ENCODE results near the gene C1QTNF2.

DNA sequence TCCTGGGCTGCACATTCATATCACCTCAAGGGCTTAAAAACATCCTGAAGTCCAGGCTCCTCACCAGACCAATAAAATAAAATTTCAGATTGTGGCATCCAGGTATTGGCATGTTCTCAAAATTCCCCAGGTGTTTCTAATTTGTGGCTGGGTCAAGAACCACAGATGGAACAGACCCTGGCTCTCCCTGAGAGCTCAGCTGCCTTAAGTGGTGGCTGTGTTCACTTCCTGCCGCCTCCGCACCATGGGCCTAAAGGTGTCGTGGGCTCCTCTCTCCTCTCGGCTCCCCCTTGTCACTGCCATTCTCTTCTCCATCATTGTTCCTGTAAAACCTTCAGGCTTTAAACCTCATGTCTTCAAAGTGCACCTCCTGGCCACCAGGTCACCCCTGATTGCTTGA, 40.2 kb downstream of the C1QTNF2 start:
- no peak for TF ChIP-seq POLR2A (IDR thresholded peaks at IDR 0.05)
- TF ChIP-seq, protein P1, sequence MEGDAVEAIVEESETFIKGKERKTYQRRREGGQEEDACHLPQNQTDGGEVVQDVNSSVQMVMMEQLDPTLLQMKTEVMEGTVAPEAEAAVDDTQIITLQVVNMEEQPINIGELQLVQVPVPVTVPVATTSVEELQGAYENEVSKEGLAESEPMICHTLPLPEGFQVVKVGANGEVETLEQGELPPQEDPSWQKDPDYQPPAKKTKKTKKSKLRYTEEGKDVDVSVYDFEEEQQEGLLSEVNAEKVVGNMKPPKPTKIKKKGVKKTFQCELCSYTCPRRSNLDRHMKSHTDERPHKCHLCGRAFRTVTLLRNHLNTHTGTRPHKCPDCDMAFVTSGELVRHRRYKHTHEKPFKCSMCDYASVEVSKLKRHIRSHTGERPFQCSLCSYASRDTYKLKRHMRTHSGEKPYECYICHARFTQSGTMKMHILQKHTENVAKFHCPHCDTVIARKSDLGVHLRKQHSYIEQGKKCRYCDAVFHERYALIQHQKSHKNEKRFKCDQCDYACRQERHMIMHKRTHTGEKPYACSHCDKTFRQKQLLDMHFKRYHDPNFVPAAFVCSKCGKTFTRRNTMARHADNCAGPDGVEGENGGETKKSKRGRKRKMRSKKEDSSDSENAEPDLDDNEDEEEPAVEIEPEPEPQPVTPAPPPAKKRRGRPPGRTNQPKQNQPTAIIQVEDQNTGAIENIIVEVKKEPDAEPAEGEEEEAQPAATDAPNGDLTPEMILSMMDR (IDR thresholded peaks at IDR 0.05 in 4 of 5, conservative IDR thresholded peaks at IDR 0.05 in 1 of 5): no peak

Measured in gastrocnemius medialis (tissue), 4 donors.